ENCODE results near the gene RASSF5. TPM values are rescaled to one million over a fixed set of nuclear protein-coding genes. Genes with fewer than 3 reads are reported as not detected.

RASSF5 gene
- polyA plus RNA-seq, 1 donor (not counting 4 experiments of a cell fraction or from before 2014, with no cell fraction given) = 2.4 TPM

- H3K79me2 ChIP-seq (ENCODE audit: control insufficient read depth, insufficient read depth, low read length) = no peaks in the 10 kb centered on the region
- H3K27me3 ChIP-seq (ENCODE audit: control insufficient read depth, extremely low read depth, insufficient read depth, low read length) = peaks cover 4% of the 10 kb centered on the region
- no peak overlapping the region for H2AFZ ChIP-seq (ENCODE audit: control insufficient read depth, low read length)
- no peak overlapping the region for H3K9ac ChIP-seq (ENCODE audit: control insufficient read depth, extremely low read depth, insufficient read depth, low read length)
- no peaks in the 10 kb centered on the region for H3K36me3 ChIP-seq (ENCODE audit: control insufficient read depth in 2 of 2, extremely low read depth in 1 of 2, insufficient read depth in 2 of 2, low read length in 2 of 2)
- H3K9me3 ChIP-seq (ENCODE audit: control insufficient read depth, low read depth, low read length) = no peaks in the 10 kb centered on the region
- no peaks in the 10 kb centered on the region for H3K4me1 ChIP-seq (ENCODE audit: control insufficient read depth, extremely low read depth, insufficient read depth, low read length)
- no peaks in the 10 kb centered on the region for H3K9me1 ChIP-seq (ENCODE audit: control insufficient read depth, extremely low read depth, insufficient read depth, low read length)
- dilution Hi-C loops (cut with MboI; ENCODE audit: extremely low pct_ligation_motif_present, low sequenced_read_pairs) = no loop called here
- no peak overlapping the region for H3K27ac ChIP-seq (ENCODE audit: control insufficient read depth, insufficient read depth, low read length)
- no peak overlapping the region for H3K4me2 ChIP-seq (ENCODE audit: control insufficient read depth, extremely low read depth, insufficient read depth, low read depth, low read length)
- no peaks in the 10 kb centered on the region for H4K20me1 ChIP-seq (ENCODE audit: control insufficient read depth, extremely low read depth, insufficient read depth, low read length)
- no peak for TF ChIP-seq EZH2 (IDR thresholded peaks at IDR 0.05; ENCODE audit: low read length)
- no peak for TF ChIP-seq CTCF (optimal IDR thresholded peaks at IDR 0.05 in 1 of 3, IDR thresholded peaks at IDR 0.05 in 1 of 3, conservative IDR thresholded peaks at IDR 0.05 in 1 of 3; ENCODE audit: extremely low read depth in 1 of 3, insufficient read depth in 2 of 3, low read length in 3 of 3)
- DNase-seq (ENCODE audit: low read depth, low spot score) (no peak), FAIRE-seq (no peak)
- no peak overlapping the region for H3K4me3 ChIP-seq (ENCODE audit: control insufficient read depth in 2 of 3, extremely low read depth in 1 of 3, insufficient read depth in 2 of 3, low read depth in 1 of 3, low read length in 3 of 3)
Measured at GRCh38 chr1:206568779-206569352, 61.5 kb downstream of the RASSF5 start.

GRCh38 chr1:206569556-206569955 lies 62.2 kb downstream of the RASSF5 start:
- no peaks in the 10 kb centered on the region for H3K79me2 ChIP-seq (ENCODE audit: control insufficient read depth, insufficient read depth, low read length)
- H3K27me3 ChIP-seq (ENCODE audit: control insufficient read depth, extremely low read depth, insufficient read depth, low read length) = peaks cover 4% of the 10 kb centered on the region
- no peak overlapping the region for H2AFZ ChIP-seq (ENCODE audit: control insufficient read depth, low read length)
- H3K27ac ChIP-seq (ENCODE audit: control insufficient read depth, insufficient read depth, low read length) = no peak overlapping the region
- H4K20me1 ChIP-seq (ENCODE audit: control insufficient read depth, extremely low read depth, insufficient read depth, low read length) = no peaks in the 10 kb centered on the region
- FAIRE-seq (no peak), DNase-seq (ENCODE audit: low read depth, low spot score) (no peak)
- H3K9me1 ChIP-seq (ENCODE audit: control insufficient read depth, extremely low read depth, insufficient read depth, low read length) = no peaks in the 10 kb centered on the region
- H3K4me1 ChIP-seq (ENCODE audit: control insufficient read depth, extremely low read depth, insufficient read depth, low read length) = no peaks in the 10 kb centered on the region
- no peaks in the 10 kb centered on the region for H3K36me3 ChIP-seq (ENCODE audit: control insufficient read depth in 2 of 2, extremely low read depth in 1 of 2, insufficient read depth in 2 of 2, low read length in 2 of 2)
- no peak overlapping the region for H3K9ac ChIP-seq (ENCODE audit: control insufficient read depth, extremely low read depth, insufficient read depth, low read length)
- no peak overlapping the region for H3K4me2 ChIP-seq (ENCODE audit: control insufficient read depth, extremely low read depth, insufficient read depth, low read depth, low read length)
- TF ChIP-seq CTCF (optimal IDR thresholded peaks at IDR 0.05 in 1 of 3, IDR thresholded peaks at IDR 0.05 in 1 of 3, conservative IDR thresholded peaks at IDR 0.05 in 1 of 3; ENCODE audit: extremely low read depth in 1 of 3, insufficient read depth in 2 of 3, low read length in 3 of 3) (no peak), EZH2 (IDR thresholded peaks at IDR 0.05; ENCODE audit: low read length) (no peak)
- H3K9me3 ChIP-seq (ENCODE audit: control insufficient read depth, low read depth, low read length) = no peaks in the 10 kb centered on the region
- dilution Hi-C loops (cut with MboI; ENCODE audit: extremely low pct_ligation_motif_present, low sequenced_read_pairs) = no loop called here
- H3K4me3 ChIP-seq (ENCODE audit: control insufficient read depth in 2 of 3, extremely low read depth in 1 of 3, insufficient read depth in 2 of 3, low read depth in 1 of 3, low read length in 3 of 3) = no peak overlapping the region

Data from keratinocyte (primary cell).